A549 (cell line): Measurements from ENCODE around the gene PPP2R5B.

Experiments
- CEBPB ChIP-seq, 2 experiments: fragments of >200 bp in 1 of 2; sonication (Bioruptor Twin) in 1 of 2; formaldehyde crosslinking in 1 of 2; IDR thresholded peaks; 2 replicates each; pipeline ENCODE4 v1.6.1; 2012 to 2016
- HMGXB4 ChIP-seq: fragments of 250-450 bp; sonication (Bioruptor Pico); IDR thresholded peaks from 2 replicates; pipeline ENCODE4 v1.5.0; 2021; ENCODE audit warnings: mild to moderate bottlenecking, moderate library complexity, borderline replicate concordance
- KDM1A ChIP-seq: fragments of 200-600 bp; sonication (generic); IDR thresholded peaks from 2 replicates; pipeline ENCODE4 v1.6.1; 2016; ENCODE audit warnings: low read depth, mild to moderate bottlenecking
- NR3C1 ChIP-seq: fragments of >200 bp; sonication (Bioruptor Twin); formaldehyde crosslinking; IDR thresholded peaks from 3 replicates; pipeline ENCODE4 v1.6.1; 2017
- REST ChIP-seq: fragments of 200-600 bp; sonication (generic); IDR thresholded peaks from 2 replicates; pipeline ENCODE4 v1.6.1; 2016; ENCODE audit warnings: antibody characterized with exemption, mild to moderate bottlenecking, moderate library complexity
- TP53 ChIP-seq: fragments of 250-450 bp; sonication (Bioruptor Pico); IDR thresholded peaks from 2 replicates; pipeline ENCODE4 v1.5.0; 2021; ENCODE audit warnings: mild to moderate bottlenecking, moderate library complexity
- ZNF302 ChIP-seq: fragments of 250-450 bp; sonication (Bioruptor Pico); IDR thresholded peaks from 2 replicates; pipeline ENCODE4 v1.9.0; 2021; ENCODE audit warnings: inconsistent platforms, mild to moderate bottlenecking, moderate library complexity
- TF ChIP-seq, protein P1 (sequence below): fragments of >200 bp; sonication (Bioruptor Twin); formaldehyde crosslinking; IDR thresholded peaks from 3 replicates; pipeline ENCODE4 v1.5.1; 2016
- TF ChIP-seq, protein P2 (sequence below): IDR thresholded peaks from 2 replicates; pipeline ENCODE4 v1.6.1; 2012

DNA sequence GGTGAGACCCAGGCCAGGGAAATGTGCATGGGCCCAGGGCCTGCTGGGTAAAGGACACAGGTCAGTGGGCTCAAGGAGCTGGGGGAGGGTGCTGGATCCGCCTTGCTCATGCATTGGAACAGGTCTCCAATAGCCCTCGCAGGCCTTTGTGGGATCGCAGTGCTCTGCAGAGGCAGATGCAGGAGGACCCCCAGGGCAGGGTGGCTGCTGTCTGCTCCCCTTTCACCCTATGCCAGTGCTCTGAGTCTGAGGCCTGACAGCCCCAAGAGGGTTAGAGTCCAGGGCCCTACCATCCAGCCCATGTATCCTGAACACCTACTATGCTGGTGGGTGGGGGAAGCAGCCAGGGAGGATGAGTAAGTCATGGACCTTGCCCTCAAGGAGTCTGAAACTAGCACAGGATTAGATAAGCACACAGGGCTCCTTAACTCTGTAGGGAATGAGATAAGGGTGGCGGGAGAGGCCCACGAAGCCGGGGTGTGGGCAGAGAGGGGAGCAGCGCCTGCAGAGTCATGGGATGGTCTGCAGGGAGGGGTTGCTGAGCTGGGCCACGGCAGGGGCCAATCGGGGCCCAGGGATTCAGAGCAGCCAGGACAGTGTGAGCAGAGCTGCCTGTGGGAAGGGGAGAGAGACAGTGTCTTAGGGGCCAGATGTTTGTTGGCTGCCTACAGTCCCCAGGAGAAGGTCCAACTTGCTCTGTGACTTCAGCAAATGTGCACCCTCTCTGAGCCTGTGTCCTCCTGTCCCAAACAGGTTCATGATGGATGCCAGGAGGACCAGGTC, 35.6 kb upstream of the PPP2R5B start:
- TF ChIP-seq, protein P1, sequence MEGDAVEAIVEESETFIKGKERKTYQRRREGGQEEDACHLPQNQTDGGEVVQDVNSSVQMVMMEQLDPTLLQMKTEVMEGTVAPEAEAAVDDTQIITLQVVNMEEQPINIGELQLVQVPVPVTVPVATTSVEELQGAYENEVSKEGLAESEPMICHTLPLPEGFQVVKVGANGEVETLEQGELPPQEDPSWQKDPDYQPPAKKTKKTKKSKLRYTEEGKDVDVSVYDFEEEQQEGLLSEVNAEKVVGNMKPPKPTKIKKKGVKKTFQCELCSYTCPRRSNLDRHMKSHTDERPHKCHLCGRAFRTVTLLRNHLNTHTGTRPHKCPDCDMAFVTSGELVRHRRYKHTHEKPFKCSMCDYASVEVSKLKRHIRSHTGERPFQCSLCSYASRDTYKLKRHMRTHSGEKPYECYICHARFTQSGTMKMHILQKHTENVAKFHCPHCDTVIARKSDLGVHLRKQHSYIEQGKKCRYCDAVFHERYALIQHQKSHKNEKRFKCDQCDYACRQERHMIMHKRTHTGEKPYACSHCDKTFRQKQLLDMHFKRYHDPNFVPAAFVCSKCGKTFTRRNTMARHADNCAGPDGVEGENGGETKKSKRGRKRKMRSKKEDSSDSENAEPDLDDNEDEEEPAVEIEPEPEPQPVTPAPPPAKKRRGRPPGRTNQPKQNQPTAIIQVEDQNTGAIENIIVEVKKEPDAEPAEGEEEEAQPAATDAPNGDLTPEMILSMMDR, result no peak
- TF ChIP-seq KDM1A (no peak), TP53 (CRISPR knock-in tag) (no peak), HMGXB4 (CRISPR knock-in tag) (no peak), CEBPB (IDR thresholded peaks at IDR 0.05) (no peak), NR3C1 (no peak), ZNF302 (CRISPR knock-in tag) (no peak), REST (no peak)
- TF ChIP-seq, protein P2, sequence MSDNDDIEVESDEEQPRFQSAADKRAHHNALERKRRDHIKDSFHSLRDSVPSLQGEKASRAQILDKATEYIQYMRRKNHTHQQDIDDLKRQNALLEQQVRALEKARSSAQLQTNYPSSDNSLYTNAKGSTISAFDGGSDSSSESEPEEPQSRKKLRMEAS, result peak; percentile 80
